B cell (primary cell): Measurements from ENCODE around the gene OSBPL1A.

Source experiments
- EZH2 ChIP-seq: IDR thresholded peaks from 2 replicates; pipeline ENCODE4 v1.6.1; 2012; ENCODE audit warnings: borderline replicate concordance, low read depth, mild to moderate bottlenecking, moderate library complexity, low read length; ENCODE audit not compliant: insufficient read depth, poor library complexity, severe bottlenecking
- TF ChIP-seq, protein P1 (sequence below): fragments of 200-600 bp; IDR thresholded peaks from one replicate; pipeline ENCODE4 v1.8.0; 2022; ENCODE audit warnings: antibody characterized with exemption, mild to moderate bottlenecking

DNA sequence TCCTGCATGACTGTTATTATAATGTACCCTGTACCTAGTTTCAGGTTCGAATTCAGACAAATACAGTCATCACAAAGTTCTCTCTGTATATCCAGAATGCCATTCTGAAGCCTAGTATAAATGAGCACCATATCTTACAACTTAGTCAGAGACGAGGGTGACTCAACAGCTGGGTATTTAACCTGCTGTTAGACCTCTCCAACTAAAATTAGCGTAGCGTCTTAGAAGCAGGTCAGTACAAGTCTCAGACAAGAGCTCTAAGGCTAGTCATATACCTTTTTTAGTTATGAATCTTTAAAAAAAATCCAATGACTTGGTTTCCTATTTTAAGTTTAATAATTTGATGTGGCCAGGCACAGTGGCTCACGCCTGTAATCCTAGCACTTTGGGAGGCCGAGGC lies 184.7 kb downstream of the OSBPL1A start:
- TF ChIP-seq EZH2: no peak
- TF ChIP-seq, protein P1, sequence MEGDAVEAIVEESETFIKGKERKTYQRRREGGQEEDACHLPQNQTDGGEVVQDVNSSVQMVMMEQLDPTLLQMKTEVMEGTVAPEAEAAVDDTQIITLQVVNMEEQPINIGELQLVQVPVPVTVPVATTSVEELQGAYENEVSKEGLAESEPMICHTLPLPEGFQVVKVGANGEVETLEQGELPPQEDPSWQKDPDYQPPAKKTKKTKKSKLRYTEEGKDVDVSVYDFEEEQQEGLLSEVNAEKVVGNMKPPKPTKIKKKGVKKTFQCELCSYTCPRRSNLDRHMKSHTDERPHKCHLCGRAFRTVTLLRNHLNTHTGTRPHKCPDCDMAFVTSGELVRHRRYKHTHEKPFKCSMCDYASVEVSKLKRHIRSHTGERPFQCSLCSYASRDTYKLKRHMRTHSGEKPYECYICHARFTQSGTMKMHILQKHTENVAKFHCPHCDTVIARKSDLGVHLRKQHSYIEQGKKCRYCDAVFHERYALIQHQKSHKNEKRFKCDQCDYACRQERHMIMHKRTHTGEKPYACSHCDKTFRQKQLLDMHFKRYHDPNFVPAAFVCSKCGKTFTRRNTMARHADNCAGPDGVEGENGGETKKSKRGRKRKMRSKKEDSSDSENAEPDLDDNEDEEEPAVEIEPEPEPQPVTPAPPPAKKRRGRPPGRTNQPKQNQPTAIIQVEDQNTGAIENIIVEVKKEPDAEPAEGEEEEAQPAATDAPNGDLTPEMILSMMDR: no peak
